Upper lobe of left lung (tissue), 6 donors: ENCODE results near the gene TLDC2. TPM values are rescaled to one million over a fixed set of nuclear protein-coding genes. Genes with fewer than 3 reads are reported as not detected.
"Not testable (repeated sequence)": the region's sequence is repeated elsewhere in the genome, so short reads cannot be mapped to it uniquely, and the experiment has no call there.

Experiments
- ATAC-seq, 2 donors: fragments of 200-7000 bp; cut with Tn5 transposase; one replicate each; pipeline ENCODE4 v1.9.1; 2022; ENCODE audit warnings: mild to moderate bottlenecking in 2 of 2, moderate library complexity in 2 of 2; ENCODE audit not compliant: low FRiP score in 2 of 2
- DNase-seq, 2 donors: peaks; one replicate each; pipeline ENCODE4 v3.0.0-alpha.2; 2019 to 2020
- H3K27ac ChIP-seq, 4 donors: fragments of 200-600 bp; sonication (generic); one replicate each; pipeline ENCODE4 v1.5.1; 2016 to 2019
- H3K27me3 ChIP-seq, 4 donors: fragments of 200-600 bp; sonication (generic); one replicate each; pipeline ENCODE4 v1.5.1; 2017 to 2019
- H3K36me3 ChIP-seq, 4 donors: fragments of 200-600 bp; sonication (generic); one replicate each; pipeline ENCODE4 v1.5.1; 2016 to 2019
- H3K4me1 ChIP-seq, 4 donors: fragments of 200-600 bp; sonication (generic); one replicate each; pipeline ENCODE4 v1.5.1; 2018 to 2019
- H3K4me3 ChIP-seq, 4 donors: fragments of 200-600 bp; sonication (generic); one replicate each; pipeline ENCODE4 v1.5.1; 2017 to 2019; ENCODE audit warnings: mild to moderate bottlenecking in 2 of 4, moderate library complexity in 1 of 4
- H3K9me3 ChIP-seq, 4 donors: fragments of 200-600 bp; sonication (generic); one replicate each; pipeline ENCODE4 v1.5.1; 2018 to 2019
- EP300 ChIP-seq, 4 donors: sonication (generic); formaldehyde crosslinking; IDR thresholded peaks; one replicate each; pipeline ENCODE4 v1.5.1; 2017; ENCODE audit warnings: antibody characterized with exemption in 4 of 4, control low read depth in 2 of 4
- POLR2A ChIP-seq, 4 donors: fragments of 450-650 bp; IDR thresholded peaks; one replicate each; pipeline ENCODE4 v1.5.1; 2016 to 2017; ENCODE audit warnings: antibody characterized with exemption in 4 of 4, mild to moderate bottlenecking in 2 of 4
- POLR2AphosphoS5 ChIP-seq, 2 donors: sonication (generic); formaldehyde crosslinking; IDR thresholded peaks; one replicate each; pipeline ENCODE4 v1.5.1; 2017; ENCODE audit warnings: antibody characterized with exemption in 2 of 2
- WGBS, 2 donors: methylation state at CpG; one replicate each; pipeline ENCODE4 v1.1.5; 2017 to 2018; 5-methylcytosine and 5-hydroxymethylcytosine counted together
- total RNA-seq, 6 donors: library from RNA; depleted of rRNA in 4 of 6; stranded (reverse); fragments of >200 nt in 4 of 6; gene quantifications; one replicate each; pipeline versions ENCODE4 v1.1.0 to v1.2.1, GENCODE V29; 2016 to 2021
- TF ChIP-seq, protein P1 (sequence below), 6 experiments: fragments of 450-650 bp in 4 of 6; fragments of 200-600 bp in 2 of 6; sonication (generic) in 2 of 6; IDR thresholded peaks; one replicate each; pipeline ENCODE4 v1.5.1; 2016 to 2019; ENCODE audit warnings: antibody characterized with exemption in 6 of 6
- donor health status: DM: no; HTN: no; CAD: no; lungs with moderate emphysema.
- donor health status: DM: no; HTN: yes; CAD: no; lungs with severe emphysema.

TLDC2 gene
- total RNA-seq, 6 donors from 2014 or later = 0.31 to 1.3 (median 0.61) TPM; not detected in 3

DNA sequence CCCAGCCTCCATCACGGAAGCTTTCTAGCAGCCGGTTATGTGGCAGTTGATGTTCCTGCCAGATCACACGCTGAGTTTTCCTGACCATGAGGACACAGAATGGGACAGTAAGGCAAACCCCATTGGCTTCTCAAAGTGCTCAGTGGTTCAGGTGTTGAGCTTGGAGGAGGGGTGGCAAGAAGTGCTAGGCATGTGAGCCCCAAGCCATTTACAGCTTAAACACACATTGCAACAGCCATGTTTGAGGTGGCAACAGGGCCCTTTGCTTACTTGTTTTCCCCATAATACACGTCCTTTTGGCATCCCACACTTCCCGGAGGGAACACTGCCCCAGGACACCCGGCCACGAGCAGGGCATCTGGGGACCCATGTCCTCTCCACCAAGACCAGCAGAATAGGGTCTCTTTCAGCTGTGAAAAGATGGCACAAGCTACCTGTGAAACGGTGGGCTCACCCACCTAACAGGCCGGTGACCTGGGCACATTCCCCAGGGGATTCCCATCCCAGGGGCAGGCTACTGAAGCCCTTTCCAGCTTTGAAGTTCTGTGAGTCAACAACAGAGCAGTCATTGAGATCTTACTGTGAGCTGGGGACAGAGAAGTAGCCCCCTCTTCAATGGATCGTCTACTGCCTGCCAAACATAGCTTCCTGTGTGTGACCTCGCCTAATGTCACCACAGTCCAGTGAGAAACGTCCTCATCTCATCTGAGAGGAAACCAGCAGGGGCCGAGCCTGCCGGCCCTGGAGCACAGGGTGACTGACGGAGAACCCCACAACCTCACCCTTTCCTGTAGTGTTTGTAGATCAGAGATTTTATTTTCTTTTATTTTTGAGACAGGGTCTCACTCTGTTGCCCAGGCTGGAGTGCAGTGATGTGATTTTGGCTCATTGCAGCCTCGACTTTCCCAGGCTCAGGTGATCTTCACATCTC is 4.0 kb upstream of the TLDC2 start:
- no peak for DNase-seq
- H3K4me1 ChIP-seq = peaks cover 0 to 3% (median 0%) of the 10 kb centered on the region in 4 donors
- H3K9me3 ChIP-seq = no peaks in the 10 kb centered on the region
- no peak for ATAC-seq
- no peak overlapping the region for H3K27ac ChIP-seq
- H3K27me3 ChIP-seq = no peaks in the 10 kb centered on the region
- WGBS, 2 donors = 62 to 69% methylated on average over 13 to 16 of the region's 16 CpGs
- TF ChIP-seq POLR2A (IDR thresholded peaks at IDR 0.05) = no peak
- TF ChIP-seq, protein P1, sequence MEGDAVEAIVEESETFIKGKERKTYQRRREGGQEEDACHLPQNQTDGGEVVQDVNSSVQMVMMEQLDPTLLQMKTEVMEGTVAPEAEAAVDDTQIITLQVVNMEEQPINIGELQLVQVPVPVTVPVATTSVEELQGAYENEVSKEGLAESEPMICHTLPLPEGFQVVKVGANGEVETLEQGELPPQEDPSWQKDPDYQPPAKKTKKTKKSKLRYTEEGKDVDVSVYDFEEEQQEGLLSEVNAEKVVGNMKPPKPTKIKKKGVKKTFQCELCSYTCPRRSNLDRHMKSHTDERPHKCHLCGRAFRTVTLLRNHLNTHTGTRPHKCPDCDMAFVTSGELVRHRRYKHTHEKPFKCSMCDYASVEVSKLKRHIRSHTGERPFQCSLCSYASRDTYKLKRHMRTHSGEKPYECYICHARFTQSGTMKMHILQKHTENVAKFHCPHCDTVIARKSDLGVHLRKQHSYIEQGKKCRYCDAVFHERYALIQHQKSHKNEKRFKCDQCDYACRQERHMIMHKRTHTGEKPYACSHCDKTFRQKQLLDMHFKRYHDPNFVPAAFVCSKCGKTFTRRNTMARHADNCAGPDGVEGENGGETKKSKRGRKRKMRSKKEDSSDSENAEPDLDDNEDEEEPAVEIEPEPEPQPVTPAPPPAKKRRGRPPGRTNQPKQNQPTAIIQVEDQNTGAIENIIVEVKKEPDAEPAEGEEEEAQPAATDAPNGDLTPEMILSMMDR (IDR thresholded peaks at IDR 0.05) = no peak
- no peak for TF ChIP-seq POLR2AphosphoS5 (IDR thresholded peaks at IDR 0.05)
- no peak for TF ChIP-seq EP300 (IDR thresholded peaks at IDR 0.05)
- no peaks in the 10 kb centered on the region for H3K36me3 ChIP-seq
- no peak overlapping the region for H3K4me3 ChIP-seq

DNA sequence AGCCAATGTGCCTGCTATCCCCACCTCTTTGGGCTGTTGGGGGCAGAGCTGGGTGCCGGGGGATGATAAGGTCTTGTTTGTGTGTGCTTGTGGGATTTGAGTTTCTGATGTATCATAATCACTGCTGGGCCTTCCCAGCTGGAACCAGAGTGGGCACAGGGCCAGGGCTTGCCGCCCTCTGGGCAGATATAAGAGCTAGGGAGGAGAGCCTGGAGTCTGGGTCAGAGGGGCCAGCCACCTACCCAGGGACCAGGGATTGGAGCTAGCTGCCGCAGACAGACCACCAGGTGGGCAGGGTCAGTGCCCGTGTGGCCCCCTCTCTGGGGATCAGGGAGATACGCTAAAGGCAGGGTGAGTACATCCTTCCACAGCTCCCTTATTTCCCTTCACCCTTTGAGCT is 3.1 kb upstream of the TLDC2 start:
- ATAC-seq = no peak
- TF ChIP-seq POLR2A (IDR thresholded peaks at IDR 0.05) (no peak), POLR2AphosphoS5 (IDR thresholded peaks at IDR 0.05) (no peak), EP300 (IDR thresholded peaks at IDR 0.05) (no peak)
- TF ChIP-seq, protein P1 (IDR thresholded peaks at IDR 0.05) = no peak
- no peaks in the 10 kb centered on the region for H3K27me3 ChIP-seq
- no peaks in the 10 kb centered on the region for H3K9me3 ChIP-seq
- H3K36me3 ChIP-seq = no peaks in the 10 kb centered on the region
- H3K27ac ChIP-seq = no peak overlapping the region
- no peak overlapping the region for H3K4me3 ChIP-seq
- WGBS, 2 donors = 63 to 76% methylated on average over 3 to 5 of the region's 5 CpGs
- DNase-seq = no peak
- H3K4me1 ChIP-seq = peaks cover 0 to 3% (median 0%) of the 10 kb centered on the region in 4 donors

DNA sequence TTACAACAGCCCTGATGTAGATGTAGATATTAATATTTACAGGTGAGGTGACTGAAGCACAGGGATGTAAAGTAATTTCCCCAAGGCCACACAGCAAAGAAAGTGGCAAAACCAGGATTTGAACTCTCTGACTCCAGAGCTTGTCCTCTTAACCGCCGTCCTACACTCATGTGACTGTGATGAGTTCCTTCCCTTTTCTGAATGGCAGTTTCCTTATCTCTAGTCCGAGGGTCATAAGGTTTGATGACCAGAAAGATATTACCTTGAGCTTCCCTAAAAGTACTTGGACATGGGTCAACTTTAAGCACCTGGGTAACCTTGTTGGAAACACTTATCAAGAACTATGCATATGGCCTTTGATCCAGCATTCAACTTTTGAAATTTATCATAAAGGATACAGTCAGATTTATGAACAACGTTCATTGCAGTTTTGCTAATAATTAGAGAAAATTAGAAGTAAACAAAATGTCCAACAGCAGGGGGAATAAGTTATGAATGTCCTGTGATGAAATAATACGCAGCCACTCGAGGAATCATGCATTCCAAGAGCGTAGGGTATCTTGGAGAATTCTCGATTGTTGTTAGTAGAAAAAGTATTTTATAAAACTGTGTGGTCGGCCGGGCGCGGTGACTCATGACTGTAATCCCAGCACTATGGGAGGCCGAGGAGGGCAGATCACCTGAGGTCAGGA is 2.3 kb upstream of the TLDC2 start:
- ATAC-seq = no peak
- Histone ChIP-seq H3K4me3 (no peak overlapping the region), H3K36me3 (no peaks in the 10 kb centered on the region), H3K4me1 (peaks cover 0 to 3% (median 0%) of the 10 kb centered on the region in 4 donors), H3K27ac (no peak overlapping the region), H3K9me3 (no peaks in the 10 kb centered on the region), H3K27me3 (no peaks in the 10 kb centered on the region)
- DNase-seq = no peak
- TF ChIP-seq POLR2A (IDR thresholded peaks at IDR 0.05) (no peak), EP300 (IDR thresholded peaks at IDR 0.05) (no peak), POLR2AphosphoS5 (IDR thresholded peaks at IDR 0.05) (no peak)
- TF ChIP-seq, protein P1 (IDR thresholded peaks at IDR 0.05) = no peak
- WGBS, 2 donors = 74 to 78% methylated on average over 13 of the region's 13 CpGs

DNA sequence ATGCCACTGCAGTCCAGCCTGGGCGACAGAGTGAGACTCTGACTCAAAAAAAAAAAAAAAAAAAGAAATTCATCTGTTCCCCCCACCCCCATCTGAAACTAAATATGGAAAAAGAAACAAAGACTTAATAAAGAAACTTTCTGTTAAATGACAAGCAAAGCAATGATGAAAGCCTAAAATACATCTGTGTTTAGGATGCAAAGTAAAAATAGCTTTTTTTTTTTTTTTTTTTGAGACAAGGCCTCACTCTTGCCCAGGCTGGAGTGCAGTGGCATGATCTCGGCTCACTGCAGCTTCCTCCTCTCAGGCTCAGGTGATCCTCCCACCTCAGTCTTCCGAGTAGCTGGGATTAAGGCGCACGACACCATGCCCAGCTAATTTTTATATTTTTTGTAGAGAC is 845 bp upstream of the TLDC2 start:
- H3K36me3 ChIP-seq, H3K4me3 ChIP-seq, ATAC-seq, H3K9me3 ChIP-seq, H3K27ac ChIP-seq, H3K27me3 ChIP-seq, DNase-seq, H3K4me1 ChIP-seq: not testable (repeated sequence)
- 92 to 93% methylated on average over 5 of the region's 5 CpGs for WGBS, 2 donors

DNA sequence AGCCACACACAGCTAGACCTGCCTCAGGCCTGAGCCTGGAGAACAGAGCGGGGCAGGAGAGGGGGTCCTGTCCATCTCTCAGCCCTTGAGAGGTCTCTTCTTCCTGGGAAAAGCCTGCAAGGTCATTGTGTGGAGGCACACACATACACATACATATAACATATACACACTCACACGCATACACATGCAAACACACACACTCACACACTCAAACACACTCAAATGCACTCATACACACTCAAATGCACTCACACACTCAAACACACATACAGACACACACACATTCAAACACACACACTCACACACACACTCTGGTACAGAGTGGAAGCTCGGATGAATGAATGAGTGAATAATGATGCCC is 515 bp downstream of the TLDC2 start:
- DNase-seq = no peak
- Histone ChIP-seq H3K9me3 (no peaks in the 10 kb centered on the region), H3K27ac (no peak overlapping the region), H3K27me3 (no peaks in the 10 kb centered on the region), H3K4me3 (no peak overlapping the region), H3K4me1 (peaks cover 0 to 3% (median 0%) of the 10 kb centered on the region in 4 donors), H3K36me3 (no peaks in the 10 kb centered on the region)
- TF ChIP-seq POLR2A (IDR thresholded peaks at IDR 0.05) (no peak), EP300 (IDR thresholded peaks at IDR 0.05) (no peak), POLR2AphosphoS5 (IDR thresholded peaks at IDR 0.05) (no peak)
- TF ChIP-seq, protein P1 (IDR thresholded peaks at IDR 0.05) = no peak
- no peak for ATAC-seq
- WGBS, 2 donors = 87 to 89% methylated on average over 3 of the region's 3 CpGs
